ENCODE data around the gene PRAMEF15. TPM values are rescaled to one million over a fixed set of nuclear protein-coding genes. Genes with fewer than 3 reads are reported as not detected.
"Not testable (repeated sequence)": the region's sequence is repeated elsewhere in the genome, so short reads cannot be mapped to it uniquely, and the experiment has no call there.

PRAMEF15 gene
- total RNA-seq, 1 donor from 2014 or later = not detected

DNA sequence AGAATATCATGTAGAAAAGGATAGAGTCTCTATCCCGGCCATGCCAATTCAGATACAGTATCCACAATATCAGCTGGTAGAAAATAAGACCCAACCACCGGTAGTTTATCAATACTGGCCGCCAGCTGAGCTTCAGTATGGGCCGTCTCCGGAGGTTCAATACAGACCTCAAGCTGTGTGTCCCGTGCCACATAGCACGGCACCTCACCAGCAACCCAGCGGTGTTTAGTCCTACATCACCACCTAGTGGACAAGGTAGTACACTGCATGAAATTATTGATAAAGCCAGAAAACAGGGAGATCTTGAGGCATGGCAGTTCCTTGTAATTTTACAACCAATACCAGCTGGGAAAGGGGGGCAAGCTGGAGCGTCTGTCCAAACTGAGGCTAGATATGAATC, 39.1 kb downstream of the PRAMEF15 start:
- H3K27ac Mint-ChIP-seq (ENCODE audit: unreplicated experiment); H3K4me1 Mint-ChIP-seq: not testable (repeated sequence)

GRCh38 chr1:13356774-13357173, 41.4 kb downstream of the PRAMEF15 start:
- not testable (repeated sequence) for H3K9me3 Mint-ChIP-seq; H3K4me3 Mint-ChIP-seq; H3K4me1 Mint-ChIP-seq; H3K36me3 Mint-ChIP-seq (ENCODE audit: low read depth); H3K27ac Mint-ChIP-seq (ENCODE audit: unreplicated experiment); H3K27me3 Mint-ChIP-seq (ENCODE audit: low read depth)
- TF ChIP-seq, protein P1, sequence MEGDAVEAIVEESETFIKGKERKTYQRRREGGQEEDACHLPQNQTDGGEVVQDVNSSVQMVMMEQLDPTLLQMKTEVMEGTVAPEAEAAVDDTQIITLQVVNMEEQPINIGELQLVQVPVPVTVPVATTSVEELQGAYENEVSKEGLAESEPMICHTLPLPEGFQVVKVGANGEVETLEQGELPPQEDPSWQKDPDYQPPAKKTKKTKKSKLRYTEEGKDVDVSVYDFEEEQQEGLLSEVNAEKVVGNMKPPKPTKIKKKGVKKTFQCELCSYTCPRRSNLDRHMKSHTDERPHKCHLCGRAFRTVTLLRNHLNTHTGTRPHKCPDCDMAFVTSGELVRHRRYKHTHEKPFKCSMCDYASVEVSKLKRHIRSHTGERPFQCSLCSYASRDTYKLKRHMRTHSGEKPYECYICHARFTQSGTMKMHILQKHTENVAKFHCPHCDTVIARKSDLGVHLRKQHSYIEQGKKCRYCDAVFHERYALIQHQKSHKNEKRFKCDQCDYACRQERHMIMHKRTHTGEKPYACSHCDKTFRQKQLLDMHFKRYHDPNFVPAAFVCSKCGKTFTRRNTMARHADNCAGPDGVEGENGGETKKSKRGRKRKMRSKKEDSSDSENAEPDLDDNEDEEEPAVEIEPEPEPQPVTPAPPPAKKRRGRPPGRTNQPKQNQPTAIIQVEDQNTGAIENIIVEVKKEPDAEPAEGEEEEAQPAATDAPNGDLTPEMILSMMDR (conservative IDR thresholded peaks at IDR 0.05) = peak; percentile 72
- peak; percentile 46 for DNase-seq (ENCODE audit: low read depth, low spot score)

More for the DNA sequence above, 39.1 kb downstream of the PRAMEF15 start:
- H3K4me3 Mint-ChIP-seq; H3K36me3 Mint-ChIP-seq (ENCODE audit: low read depth); H3K27me3 Mint-ChIP-seq (ENCODE audit: low read depth); H3K9me3 Mint-ChIP-seq; DNase-seq (ENCODE audit: low read depth, low spot score): not testable (repeated sequence)
- TF ChIP-seq, protein P1 (conservative IDR thresholded peaks at IDR 0.05) = peak; percentile 31

DNA sequence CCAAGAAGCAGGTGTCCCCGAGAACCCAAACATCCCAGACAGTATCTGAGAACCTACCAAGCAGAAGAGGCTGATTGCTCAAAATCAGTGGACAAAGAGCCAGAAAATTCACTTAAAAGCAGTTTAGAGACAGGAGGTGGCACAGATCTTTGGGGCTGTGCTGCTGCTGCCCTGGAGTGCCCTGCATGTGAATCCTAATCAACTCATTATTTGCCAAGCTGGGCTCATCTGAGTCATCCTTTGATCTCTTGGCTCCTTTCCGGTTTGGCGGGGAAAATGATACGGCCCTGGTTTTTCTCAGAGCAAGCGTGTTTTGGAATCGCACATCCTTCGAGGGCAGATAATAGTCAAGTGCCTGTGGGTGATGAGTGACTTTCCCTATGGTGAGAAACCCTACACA, 47.0 kb downstream of the PRAMEF15 start:
- H3K9me3 Mint-ChIP-seq = not testable (repeated sequence)

GRCh38 chr1:13364928-13365327, 49.5 kb downstream of the PRAMEF15 start:
- H3K4me3 Mint-ChIP-seq; H3K36me3 Mint-ChIP-seq (ENCODE audit: low read depth); H3K9me3 Mint-ChIP-seq; DNase-seq (ENCODE audit: low read depth, low spot score); H3K27me3 Mint-ChIP-seq (ENCODE audit: low read depth); H3K27ac Mint-ChIP-seq (ENCODE audit: unreplicated experiment); H3K4me1 Mint-ChIP-seq: not testable (repeated sequence)

More for the DNA sequence above, 47.0 kb downstream of the PRAMEF15 start:
- not testable (repeated sequence) for DNase-seq (ENCODE audit: low read depth, low spot score); H3K27me3 Mint-ChIP-seq (ENCODE audit: low read depth); H3K27ac Mint-ChIP-seq (ENCODE audit: unreplicated experiment); H3K4me3 Mint-ChIP-seq; H3K36me3 Mint-ChIP-seq (ENCODE audit: low read depth); H3K4me1 Mint-ChIP-seq

GRCh38 chr1:13366536-13366935, 51.2 kb downstream of the PRAMEF15 start:
- H3K4me3 Mint-ChIP-seq; H3K9me3 Mint-ChIP-seq; H3K27ac Mint-ChIP-seq (ENCODE audit: unreplicated experiment); DNase-seq (ENCODE audit: low read depth, low spot score); H3K36me3 Mint-ChIP-seq (ENCODE audit: low read depth); H3K4me1 Mint-ChIP-seq: not testable (repeated sequence)
- peaks cover 11% of the 10 kb centered on the region for H3K27me3 Mint-ChIP-seq (ENCODE audit: low read depth)

GRCh38 chr1:13368544-13368943, 53.2 kb downstream of the PRAMEF15 start:
- DNase-seq (ENCODE audit: low read depth, low spot score) = peak; percentile 21
- H3K27me3 Mint-ChIP-seq (ENCODE audit: low read depth); H3K4me1 Mint-ChIP-seq; H3K9me3 Mint-ChIP-seq; H3K36me3 Mint-ChIP-seq (ENCODE audit: low read depth); H3K27ac Mint-ChIP-seq (ENCODE audit: unreplicated experiment); H3K4me3 Mint-ChIP-seq: not testable (repeated sequence)

Other genes with a start within 250 kb of the PRAMEF15 start
- gene PRAMEF25, start 244.8 kb upstream of the PRAMEF15 start, total RNA-seq = not detected in 2 replicates
- gene HNRNPCL2, start 198.7 kb upstream of the PRAMEF15 start, total RNA-seq = not detected in 2 replicates
- not detected in 2 replicates for gene PRAMEF26, start 159.6 kb upstream of the PRAMEF15 start, total RNA-seq
- not detected in 2 replicates for gene HNRNPCL4, start 149.9 kb upstream of the PRAMEF15 start, total RNA-seq
- gene PRAMEF9, start 143.7 kb upstream of the PRAMEF15 start, total RNA-seq = not detected in 2 replicates
- not detected in 2 replicates for gene PRAMEF13, start 114.2 kb upstream of the PRAMEF15 start, total RNA-seq
- gene PRAMEF18, start 89.4 kb upstream of the PRAMEF15 start, total RNA-seq = not detected in 2 replicates
- gene PRAMEF5, start 61.4 kb upstream of the PRAMEF15 start, total RNA-seq = not detected in 2 replicates
- not detected in 2 replicates for gene PRAMEF8, start 30.4 kb upstream of the PRAMEF15 start, total RNA-seq
- not detected in 2 replicates for gene PRAMEF33, start 12.0 kb upstream of the PRAMEF15 start, total RNA-seq
- not detected in 2 replicates for gene PRAMEF14, start 31.6 kb downstream of the PRAMEF15 start, total RNA-seq
- not detected in 2 replicates for gene PRAMEF19, start 56.4 kb downstream of the PRAMEF15 start, total RNA-seq
- gene PRAMEF17, start 74.1 kb downstream of the PRAMEF15 start, total RNA-seq = not detected in 2 replicates
- gene PRAMEF20, start 94.9 kb downstream of the PRAMEF15 start, total RNA-seq = not detected in 2 replicates
- gene LRRC38, start 198.4 kb downstream of the PRAMEF15 start, total RNA-seq = not detected in 2 replicates